Measurements from ENCODE around the gene MRPS9.

GRCh38 chr2:105136394-105136793, 98.5 kb downstream of the MRPS9 start:
- TF ChIP-seq POLR2AphosphoS5 (IDR thresholded peaks at IDR 0.05; ENCODE audit: insufficient read depth in 1 of 2, low read depth in 1 of 2) (no peak), CTCF (IDR thresholded peaks at IDR 0.05) (no peak), POLR2A (IDR thresholded peaks at IDR 0.05) (no peak)

All from vagina (tissue), 2 donors.